Inflammatory macrophage (primary cell): ENCODE results near the gene ADK.
A peak's percentile ranks its signal among the peaks of the same experiment; 100 is the strongest.

Experiments used
- DNase-seq, 2 donors: peaks; one replicate each; pipeline ENCODE4 v3.0.0-alpha.2; 2020 to 2022

Gene ADK

DNA sequence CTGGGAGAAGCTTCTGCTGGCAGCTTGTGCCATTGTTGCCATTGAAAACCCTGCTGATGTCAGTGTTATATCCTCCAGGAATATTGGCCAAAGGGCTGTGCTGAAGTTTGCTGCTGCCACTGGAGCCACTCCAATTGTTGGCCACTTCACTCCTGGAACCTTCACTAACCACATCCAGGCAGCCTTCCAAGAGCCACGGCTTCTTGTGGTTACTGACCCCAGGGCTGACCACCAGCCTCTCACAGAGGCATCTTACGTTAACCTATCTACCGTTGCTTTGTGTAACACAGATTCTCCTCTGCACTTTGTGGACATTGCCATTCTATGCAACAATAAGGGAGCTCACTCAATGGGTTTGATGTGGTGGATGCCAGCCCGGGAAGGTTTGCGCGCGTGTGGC, 220.7 kb downstream of the ADK start:
- DNase-seq, result no peak

- no peak for DNase-seq
These were observed 222.0 kb downstream of the ADK start for GRCh38 chr10:74373059-74373458.

DNA sequence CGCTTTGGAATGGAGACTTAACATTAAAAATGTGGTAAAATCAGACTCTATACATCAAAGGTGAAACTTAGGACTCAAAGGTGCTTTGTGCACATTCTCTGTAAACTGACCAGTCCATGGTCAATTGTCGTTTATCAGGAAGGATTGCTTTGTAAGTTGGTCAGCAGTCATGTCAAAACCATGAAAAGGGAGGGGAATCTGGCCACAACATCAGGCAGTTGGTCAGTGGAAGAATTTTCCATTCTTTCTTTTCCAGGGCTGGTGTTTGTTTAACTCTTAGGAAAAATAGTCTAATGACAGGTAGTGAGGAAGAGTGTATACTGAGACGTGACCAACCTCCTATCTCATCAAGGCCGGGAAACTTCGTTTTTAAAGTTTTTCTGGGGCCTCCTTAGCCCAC, 226.5 kb downstream of the ADK start:
- DNase-seq, result no peak

GRCh38 chr10:74379474-74379873, 228.5 kb downstream of the ADK start:
- no peak for DNase-seq

DNA sequence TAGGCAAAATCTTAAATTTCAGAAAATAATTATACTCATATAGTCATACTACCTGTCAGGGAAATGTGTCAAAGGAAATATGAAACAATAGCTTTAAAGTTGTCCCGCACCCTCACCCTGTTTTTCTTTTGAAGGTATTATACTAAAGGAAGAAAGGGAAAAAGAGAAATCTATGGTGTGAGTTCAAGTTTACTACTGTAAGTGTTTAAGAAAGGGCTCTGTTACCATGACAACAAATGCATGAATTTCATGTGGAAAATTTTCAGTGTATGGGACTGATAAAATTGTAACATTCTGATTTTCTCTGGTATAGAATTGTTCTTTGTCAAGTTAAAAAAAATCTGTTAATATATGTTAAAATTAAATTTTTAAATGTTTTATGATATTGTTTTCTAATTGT, 229.8 kb downstream of the ADK start:
- DNase-seq, result no peak

DNA sequence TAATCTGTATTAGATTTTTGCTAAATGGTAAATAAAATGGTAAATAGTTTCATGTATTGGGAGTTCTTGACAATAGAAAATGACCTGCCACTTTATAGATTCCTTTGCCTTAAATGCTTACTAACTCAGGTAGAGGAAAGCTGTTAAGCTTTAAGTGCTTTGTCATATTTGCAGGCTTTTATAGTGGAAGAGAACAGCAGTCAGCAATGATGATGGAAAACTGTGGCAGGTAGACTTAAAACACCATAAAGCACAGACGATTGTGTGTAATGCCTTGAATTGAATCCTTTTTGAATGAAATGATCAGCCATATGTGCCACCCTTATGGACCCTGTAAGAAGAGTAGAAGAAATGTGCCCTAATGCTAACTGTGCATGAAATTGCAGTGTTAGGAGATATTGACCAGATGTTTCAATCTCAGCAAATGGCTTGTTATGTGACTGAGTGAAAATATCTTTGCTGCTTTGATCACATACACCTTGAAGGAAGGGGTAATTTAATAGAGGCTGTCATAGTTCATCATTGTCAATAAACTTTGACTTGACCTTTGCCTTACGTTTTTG, 230.4 kb downstream of the ADK start:
- no peak for DNase-seq

DNA sequence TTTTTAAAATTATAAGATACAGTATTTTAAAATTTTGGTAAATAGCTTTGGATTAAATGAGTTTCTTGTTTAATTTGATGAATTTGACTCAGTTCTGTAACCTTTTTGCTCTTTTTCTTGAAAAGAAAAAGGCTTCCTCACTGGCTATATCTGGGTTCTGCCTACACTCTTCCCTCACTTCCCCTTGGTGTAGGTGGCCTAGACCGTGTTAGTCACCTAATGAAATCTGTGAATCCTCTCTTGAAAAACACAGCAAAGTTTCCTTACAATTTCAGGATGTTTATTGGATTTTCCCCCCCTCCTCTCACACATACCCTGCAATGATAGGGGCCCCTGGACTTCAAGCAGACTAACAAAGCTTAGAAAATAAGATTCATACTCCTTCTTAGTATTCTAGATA, 231.6 kb downstream of the ADK start:
- DNase-seq, result peak; percentile 73 to 78

DNA sequence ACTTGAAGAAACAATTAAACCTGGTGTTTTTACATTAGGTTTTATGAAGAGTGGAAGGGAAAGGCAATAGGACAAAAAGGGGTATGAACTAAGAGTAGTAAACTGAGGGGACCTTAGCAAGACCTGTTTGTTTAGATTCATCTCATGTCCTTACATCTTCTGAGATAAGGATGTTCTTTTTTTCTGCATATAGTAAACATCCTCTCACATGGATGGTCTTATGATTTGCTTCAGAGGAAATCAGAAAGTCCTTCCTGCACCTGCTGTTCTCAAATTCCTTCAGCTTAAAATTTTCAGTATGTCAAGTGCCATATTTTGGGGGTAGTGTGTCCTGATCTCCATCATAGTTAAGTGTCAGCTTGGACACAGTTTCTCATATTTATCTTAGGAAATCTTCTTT, 232.6 kb downstream of the ADK start:
- DNase-seq, result no peak

GRCh38 chr10:74384615-74385183, 233.7 kb downstream of the ADK start:
- peak; percentile 80 to 87 for DNase-seq

- no peak for DNase-seq
These were observed 237.8 kb downstream of the ADK start for GRCh38 chr10:74388801-74389200.

DNA sequence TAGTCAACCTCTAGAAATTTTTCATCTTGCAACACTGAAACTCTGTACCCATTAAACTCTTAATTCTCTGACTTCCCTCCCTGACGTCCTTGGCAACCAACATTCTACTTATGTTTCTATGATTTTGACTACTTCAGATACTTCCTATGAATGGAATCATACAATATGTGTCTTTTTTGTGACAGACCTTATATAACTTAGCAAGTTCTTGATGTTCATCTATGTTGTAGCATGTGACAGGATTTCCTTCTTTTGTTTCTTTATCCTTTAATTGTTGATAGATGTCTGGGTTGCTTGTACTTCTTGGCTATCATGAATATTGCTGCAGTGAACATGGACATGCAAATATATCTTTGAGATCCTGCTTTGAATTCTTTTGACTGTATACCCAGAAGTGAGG, 240.8 kb downstream of the ADK start:
- DNase-seq, result no peak

DNA sequence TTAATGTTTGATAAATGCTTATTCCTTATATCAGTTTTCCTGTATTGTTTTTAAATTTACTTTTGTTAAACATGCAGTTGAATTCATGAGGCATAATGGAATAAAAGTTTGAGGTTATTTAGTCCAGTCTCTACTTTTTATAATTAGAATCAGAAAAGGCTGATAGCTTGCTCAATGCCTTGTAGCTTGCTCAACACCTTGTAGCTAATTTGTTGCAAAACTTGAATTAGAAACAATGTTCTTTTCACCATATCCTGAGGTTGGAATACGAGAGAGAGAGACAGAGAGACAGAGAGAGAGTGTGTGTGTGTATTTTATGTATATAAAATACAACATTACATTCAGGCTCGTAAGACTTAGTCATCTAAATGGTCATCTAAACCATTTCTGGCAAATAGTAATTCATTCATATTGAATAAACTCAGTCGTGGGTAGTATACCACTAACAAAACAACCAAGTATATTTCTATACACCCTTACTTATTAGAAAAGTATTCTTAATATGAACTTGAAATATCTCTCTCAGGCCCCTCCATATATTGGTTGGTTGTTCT, 243.5 kb downstream of the ADK start:
- peak in 1 of 2 donors; percentile 53 for DNase-seq

DNA sequence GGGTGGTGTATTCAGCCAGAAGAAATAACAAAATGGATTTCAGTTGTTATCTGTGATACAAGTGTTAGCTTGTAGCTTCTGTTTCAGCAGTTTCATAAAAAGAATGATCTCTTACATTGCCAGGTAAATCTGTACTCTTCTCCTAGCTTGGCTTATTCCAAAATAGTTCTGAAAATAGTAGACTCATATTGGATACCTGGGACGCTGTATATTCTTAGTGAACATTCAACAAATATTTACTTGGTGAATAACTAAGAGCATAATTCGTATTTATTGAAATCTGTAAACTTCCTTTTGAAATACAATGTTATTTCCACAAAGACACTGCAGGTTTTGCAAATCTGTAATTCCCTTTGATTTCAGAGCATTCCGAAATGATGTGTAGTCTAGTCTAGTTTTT, 249.2 kb downstream of the ADK start:
- no peak for DNase-seq

GRCh38 chr10:74406006-74406405, 255.0 kb downstream of the ADK start:
- peak in 1 of 2 donors; percentile 24 for DNase-seq

DNA sequence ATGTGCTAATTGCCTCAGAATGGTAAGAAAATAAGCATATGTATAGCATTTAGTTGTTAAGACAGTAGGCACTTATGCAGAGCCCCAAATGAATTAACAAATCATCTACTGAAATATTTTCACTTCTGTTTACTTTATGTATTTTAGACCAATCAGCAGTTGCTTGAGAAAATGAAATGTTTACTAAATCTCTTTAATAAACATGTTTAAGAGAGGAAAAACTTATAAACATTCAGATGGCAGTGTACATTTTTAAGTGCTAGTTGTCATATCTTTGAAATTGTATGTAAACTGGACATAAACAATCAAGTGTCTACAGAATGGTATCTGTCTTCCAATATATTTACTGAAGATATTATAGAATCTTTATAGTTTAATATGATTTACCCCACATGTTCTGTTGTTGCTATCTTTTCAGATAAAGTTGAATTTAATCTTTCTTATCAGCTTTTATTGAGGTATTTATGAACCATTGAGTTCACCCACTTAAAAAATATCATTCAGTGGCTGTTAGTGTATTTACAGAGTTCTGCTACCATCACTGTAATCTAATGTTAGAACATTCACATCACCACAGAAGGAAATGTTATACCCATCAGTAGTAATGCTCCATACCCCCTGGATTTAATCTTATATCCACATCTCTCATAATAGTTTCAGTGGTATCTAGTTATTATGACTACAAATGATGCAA, 264.3 kb downstream of the ADK start:
- DNase-seq, result no peak

DNA sequence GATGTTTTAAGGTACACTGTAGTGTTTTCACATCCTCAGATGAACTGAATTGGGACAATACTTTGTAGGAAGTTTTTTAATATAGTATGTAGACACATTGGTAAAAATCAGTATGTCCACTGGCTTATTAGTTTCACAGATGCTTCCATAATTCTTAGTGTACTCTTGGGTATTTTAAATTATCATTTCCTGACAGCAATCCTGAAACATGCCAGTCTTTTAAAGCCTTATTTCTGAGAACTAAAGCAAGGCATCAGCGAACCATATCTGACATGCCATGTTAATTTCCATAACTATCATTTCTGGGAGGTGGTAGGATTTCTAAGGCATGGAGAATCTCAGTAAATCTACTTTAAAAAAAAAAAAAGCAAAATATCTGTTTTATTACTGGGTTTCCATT, 266.4 kb downstream of the ADK start:
- no peak for DNase-seq

GRCh38 chr10:74418285-74418872, 267.4 kb downstream of the ADK start:
- no peak for DNase-seq

DNA sequence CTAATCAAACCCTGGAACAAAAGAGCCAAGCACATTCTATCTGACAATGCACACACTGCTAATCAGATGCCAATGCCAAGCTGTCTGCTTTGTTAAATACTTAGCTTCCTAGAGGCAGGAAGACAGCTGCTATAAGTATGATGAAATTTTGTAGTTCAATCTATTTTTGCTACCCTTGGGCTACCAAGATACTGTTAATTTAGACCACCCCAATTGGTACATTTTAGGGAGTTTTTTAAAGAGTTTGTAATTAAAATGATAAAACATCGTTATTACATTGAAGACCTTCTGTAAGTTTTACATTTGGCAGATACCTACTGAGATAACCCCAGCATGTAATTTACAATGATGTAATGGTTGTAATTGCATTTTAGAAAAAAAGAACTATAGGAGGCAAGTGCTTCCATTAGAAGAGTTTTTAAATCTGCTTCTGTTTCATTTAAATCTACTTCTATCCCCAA, 268.5 kb downstream of the ADK start:
- DNase-seq, result no peak

DNA sequence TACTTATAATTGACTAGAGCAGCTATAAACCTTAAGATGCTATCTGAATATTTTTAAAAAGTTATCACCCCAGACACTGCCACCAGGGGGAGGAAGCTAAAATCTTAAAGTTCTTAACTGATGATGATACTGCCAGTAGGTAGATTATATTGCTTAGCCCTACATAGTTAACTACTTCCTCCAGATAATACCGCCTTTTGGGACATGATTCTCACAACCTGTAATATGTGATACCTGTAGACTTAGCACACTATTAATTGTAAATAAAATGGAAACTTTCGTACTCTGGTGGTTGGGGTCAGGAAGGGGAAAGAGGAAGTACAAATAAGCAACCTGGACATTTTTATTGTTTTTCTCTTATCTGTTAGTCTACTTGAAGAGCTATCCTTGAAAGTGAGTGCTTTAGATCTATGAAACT, 268.9 kb downstream of the ADK start:
- DNase-seq, result peak; percentile 22 to 34

DNA sequence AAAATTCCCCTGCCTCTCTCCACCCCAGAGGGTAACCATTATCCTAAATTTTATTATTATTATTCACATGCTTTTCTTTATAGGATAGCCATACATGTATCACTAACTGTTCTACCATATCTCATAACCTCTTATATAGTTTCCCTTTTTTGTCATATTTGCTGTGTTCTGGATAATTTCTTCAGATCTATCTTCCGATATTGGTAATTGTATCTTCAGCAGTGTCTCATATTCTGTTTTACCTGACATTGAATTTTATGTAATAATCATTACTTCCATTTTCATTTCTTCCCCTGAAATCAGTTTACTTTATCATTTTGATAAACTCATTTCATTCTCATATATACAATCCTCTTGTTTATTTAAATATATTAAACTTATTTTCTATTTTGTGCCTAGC, 273.5 kb downstream of the ADK start:
- no peak for DNase-seq

DNA sequence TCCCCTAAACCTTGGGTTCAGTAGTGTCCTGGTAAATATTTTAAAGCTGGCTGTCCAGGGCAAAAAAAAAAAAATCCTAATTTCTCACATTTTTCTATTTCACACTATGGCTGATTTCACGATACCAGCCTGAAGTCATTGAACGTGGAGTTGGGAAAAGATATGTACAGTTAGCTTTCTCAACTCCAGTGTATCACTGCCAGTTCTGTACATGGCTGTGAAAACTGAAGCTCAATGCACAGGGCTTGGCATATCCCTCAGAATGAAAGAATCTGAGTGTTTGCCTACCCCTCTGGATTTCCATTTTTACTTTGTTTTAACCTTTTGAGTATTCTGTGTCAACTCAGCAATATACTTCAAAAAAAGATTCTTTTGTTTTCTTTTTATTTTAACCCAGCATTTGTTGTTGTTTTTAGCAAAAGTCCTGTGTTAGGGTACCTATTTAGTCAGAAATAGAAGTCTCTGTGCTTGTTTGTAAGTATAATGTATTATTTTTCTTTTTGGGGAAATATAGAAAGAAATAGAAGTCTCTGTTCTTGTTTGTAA, 274.5 kb downstream of the ADK start:
- DNase-seq, result no peak

DNA sequence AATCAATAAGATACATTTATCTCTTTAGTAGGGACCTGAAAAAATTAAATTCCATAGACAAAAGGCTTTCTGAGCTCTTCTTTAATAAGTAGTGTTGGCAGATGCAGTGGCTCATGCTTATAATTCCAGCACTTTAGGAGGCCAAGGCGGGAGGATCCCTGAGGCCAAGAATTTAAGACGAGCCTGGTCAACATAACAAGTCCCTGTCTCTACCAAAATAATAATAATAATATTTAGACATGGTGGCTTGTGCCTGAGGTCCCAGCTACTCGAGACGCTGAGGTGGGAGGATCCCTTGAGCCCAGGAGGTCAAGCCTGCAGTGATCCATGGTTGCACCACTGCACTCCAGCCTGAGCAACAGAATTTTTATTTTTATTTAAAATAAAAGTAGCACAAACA, 280.8 kb downstream of the ADK start:
- no peak for DNase-seq

DNA sequence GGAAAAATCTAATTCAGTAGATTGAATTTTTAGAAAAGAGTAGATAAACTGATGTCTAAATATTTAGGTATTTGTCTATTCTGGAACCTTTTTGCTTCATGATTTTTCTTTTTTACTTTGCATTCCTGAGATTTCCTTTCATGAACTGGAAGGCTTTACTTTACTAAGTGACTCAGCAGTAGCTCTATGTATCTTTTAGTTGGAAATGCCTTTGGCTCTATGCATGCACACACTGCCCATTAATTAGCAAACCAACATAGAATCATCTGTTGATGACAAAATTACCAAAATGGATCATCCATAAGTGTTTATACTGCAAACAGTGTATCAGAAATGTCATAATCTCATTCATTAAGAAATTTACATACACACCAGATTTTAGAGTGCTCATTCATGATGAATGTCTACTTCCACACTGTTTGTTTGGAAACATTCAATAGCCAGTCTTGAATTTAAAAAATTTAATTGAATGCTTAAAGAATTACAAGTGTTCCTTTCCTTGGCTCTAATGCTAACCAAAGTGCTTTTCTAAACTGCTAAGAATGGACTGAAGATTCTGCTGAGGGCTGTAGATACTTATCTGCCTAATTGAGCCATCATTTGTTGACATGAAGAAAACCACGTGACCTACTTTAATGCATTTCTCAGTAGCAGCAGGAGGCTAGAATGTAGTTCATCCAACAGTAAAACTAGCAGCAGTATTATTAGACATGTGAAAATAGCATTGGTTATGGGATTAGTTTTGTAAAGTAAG, 282.0 kb downstream of the ADK start:
- no peak for DNase-seq
